T-helper 1 cell treated with Interleukin-12 subunit alpha and Interleukin-12 subunit beta and Interleukin-4 antibody, amounts not matched to agents 30 ng/mL and 1 ng/mL, for 36 hours (primary cell): ENCODE measurements around the gene PXT1. TPM values are rescaled to one million over a fixed set of nuclear protein-coding genes. Genes with fewer than 3 reads are reported as not detected.
"Not testable (repeated sequence)": the region's sequence is repeated elsewhere in the genome, so short reads cannot be mapped to it uniquely, and the experiment has no call there.

ENCODE experiments used
- intact Hi-C: fragments of 100-400 bp; cut with micrococcal nuclease; formaldehyde crosslinking; loops from one replicate; pipeline ENCODE4 v1.15.1; 2024
- total RNA-seq: library from RNA; stranded (reverse); gene quantifications from 2 replicates; pipeline ENCODE4 v1.2.3, GENCODE V29; 2022

PXT1 gene, protein sequence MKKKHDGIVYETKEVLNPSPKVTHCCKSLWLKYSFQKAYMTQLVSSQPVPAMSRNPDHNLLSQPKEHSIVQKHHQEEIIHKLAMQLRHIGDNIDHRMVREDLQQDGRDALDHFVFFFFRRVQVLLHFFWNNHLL
- total RNA-seq: 0.22 and 0.25 TPM in 2 replicates

GRCh38 chr6:36442671-36443470 is at the start of gene PXT1, which contains the start of gene KCTD20:
Gene PXT1, minus strand, starts transcription at chr6:36442854. Its CDS starts 16,772 bp downstream, at chr6:36426082.
Gene KCTD20, plus strand, starts transcription at chr6:36443000. Its CDS starts 27,098 bp downstream, at chr6:36470098.
- intact Hi-C loops: loop anchor here (1.0 to 5.0 kb wide), 11 partner anchors 20 to 469 kb away; partner anchors contain the start of genes ETV7, MAPK14, PPIL1 and SRSF3

DNA sequence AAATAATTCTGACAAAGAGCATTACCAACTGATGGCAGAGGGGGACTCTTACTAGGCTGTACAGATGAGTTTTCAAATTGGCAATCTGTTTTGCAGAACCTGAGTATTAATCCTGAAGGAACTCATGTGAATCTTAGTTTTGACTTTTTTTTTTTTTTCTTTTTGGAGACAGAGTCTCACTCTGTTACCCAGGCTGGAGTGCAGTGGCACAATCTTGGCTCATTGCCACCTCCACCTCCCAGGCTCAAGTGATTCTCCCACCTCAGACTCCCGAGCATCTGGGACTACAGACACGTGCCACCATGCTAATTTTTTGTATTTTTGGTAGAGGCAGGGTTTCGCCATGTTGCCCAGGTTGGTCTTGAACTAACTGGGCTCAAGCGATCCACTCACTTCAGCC is 49.4 kb upstream of the PXT1 start:
- intact Hi-C loops: no loop called here

GRCh38 chr6:36491378-36491965 is 48.8 kb upstream of the PXT1 start:
- intact Hi-C loops: no loop called here

DNA sequence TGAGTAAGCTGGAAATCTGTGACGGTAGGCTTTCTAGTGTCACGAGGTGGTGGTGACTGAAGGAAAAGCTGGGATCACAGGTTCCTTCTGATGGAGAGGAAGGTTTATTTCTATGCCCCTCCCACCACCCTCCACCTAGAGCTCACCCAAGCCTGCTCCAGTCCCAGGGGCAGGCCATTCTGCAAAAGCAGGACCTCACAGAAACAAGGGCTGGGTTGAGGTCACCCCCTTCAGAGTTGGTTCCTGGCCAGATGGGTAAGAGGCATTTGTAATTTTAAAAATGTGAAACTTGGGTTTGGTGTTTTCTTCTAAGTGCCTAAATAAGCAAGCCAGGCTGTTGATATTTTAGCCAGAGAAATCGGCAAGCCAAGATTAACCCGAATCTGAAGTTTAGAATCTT is 46.8 kb upstream of the PXT1 start:
- intact Hi-C loops: no loop called here

DNA sequence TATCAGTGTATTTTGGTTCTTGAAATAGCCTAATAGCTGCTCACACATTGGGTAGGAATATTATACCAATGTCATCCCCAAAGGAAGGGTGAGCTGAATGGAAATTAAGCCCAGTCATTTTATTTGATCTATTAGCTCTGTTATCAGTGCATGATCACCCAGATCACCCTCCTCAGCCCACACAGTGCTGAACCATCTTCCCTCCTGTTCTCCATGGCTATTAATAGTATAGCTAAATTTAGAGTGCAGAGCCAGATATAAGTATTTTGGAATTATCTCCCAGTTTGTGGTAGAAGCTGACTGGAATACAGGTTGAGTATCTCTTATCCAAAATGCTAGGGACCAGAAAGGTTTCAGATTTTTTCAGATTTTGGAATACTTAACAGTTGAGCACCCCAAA is 45.6 kb upstream of the PXT1 start:
- intact Hi-C loops: no loop called here

DNA sequence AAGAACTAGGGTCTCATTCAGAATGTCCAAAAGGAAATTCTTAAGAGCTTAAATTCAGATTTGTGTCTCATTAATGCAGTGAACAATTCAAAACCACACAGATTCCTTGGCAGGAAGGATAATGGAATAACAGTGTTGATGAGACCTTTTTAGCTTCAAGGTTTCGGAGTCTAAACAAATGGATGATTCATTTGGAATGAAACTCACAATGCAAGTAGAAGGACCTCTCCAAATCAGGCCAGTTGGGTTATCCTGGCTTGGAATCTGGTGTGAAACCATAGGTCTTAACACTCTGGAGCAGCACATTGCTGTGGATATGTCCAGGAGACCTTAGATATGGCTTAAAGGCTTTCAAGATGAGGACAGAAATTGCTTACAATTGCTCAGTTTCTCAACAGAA is 45.0 kb upstream of the PXT1 start:
- intact Hi-C loops: no loop called here

DNA sequence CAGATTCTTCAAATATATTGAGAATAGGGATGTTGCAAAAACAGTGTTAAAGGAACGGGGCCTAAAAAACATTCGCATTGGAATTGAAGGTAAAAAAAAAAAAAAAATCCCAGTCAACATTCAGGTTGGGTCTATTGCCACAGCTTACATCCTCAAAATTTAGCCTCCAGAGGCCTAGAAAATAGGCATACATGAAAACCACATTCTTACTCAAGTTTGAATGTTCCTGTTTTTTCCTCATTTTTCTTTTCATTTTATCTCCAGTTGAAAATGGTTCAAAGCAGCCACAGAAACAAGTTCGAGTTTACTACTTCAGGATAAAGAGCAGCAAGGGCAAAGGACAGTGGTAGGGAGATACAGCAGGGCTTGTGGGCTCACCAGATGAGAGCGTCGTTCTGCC is 42.1 kb upstream of the PXT1 start:
- intact Hi-C loops: no loop called here

DNA sequence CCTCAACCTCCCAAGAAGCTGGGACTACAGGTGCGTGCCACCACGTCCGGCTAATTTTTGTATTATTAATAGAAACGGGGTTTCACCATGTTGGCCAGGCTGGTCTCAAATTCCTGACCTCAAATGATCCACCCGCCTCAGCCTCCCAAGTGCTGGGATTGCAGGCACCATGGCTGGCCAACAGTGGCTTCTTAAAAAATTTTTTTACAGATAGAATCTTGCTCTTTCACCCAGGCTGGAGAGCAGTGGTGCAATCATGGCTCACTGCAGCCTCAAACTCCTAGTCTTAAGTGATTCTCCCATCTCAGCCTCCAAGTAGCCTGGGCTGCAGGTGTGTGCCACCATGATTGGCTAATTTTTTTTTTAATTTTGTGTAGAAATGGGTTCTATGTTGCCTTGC is 40.7 kb upstream of the PXT1 start:
- intact Hi-C loops: not testable (repeated sequence)

- intact Hi-C loops: no loop called here
Observed at GRCh38 chr6:36479256-36479655, 36.6 kb upstream of the PXT1 start.

DNA sequence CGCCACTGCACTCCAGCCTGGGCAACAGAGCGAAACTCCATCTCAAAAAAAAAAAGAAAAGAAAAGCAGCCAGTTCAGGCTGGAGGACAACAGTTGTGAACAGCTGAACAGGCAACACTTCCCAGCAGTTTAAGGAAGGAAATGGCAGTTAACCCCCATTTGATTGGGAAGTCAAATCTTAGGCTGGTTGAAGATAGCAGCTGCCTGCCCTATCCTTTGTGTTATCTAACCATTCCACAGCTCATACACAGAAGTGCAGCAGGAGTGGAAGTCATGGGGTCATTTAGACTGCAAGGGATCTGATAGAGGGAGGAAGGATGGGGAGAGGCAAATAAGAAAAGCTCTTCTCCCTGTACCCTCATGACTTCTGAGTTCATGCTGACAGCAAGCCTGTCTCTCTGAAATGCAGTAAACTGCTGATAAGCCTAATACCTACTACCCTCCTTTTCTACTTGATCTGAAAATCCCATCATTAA is 35.4 kb upstream of the PXT1 start:
- intact Hi-C loops: no loop called here

GRCh38 chr6:36469946-36470345 is 27.3 kb upstream of the PXT1 start:
- intact Hi-C loops: no loop called here

- intact Hi-C loops: no loop called here
Observed at GRCh38 chr6:36469148-36469661, 26.6 kb upstream of the PXT1 start.

DNA sequence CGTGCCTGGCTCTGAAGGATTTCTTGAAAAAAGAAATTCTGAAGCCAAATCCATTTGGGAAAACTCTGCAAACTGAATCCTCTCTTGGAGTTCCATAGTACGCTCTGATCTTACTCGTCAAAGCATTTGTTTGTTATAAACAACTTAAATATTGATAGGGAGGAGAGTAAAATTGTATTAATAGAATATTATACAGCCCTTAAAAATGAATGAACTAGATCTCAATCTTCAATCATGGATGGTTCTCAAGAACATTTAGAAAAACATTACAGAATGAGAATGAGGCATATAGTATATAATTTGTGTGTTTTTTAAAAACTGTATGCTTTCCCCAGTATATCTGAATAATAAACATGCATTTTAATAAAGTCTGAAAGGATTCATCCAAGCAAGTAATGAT is 25.0 kb upstream of the PXT1 start:
- intact Hi-C loops: no loop called here

DNA sequence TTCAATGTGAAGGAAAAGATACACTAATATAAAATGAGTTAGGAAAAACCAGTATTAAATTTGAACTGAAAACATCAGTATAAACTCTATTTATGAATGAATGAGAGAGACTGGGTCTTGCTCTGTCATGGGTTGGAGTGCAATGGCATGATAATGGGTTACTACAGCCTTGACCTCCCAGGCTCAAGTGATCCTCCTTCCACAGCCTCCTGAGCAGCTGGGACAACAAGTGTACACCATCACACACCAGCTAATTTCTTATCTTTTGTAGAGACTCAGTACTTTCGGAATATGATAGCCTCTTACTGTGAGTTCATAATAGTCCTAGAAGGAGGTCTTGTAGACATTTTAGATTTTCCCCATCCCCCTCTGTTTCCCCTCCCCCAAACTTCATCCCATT is 21.6 kb upstream of the PXT1 start:
- intact Hi-C loops: no loop called here

DNA sequence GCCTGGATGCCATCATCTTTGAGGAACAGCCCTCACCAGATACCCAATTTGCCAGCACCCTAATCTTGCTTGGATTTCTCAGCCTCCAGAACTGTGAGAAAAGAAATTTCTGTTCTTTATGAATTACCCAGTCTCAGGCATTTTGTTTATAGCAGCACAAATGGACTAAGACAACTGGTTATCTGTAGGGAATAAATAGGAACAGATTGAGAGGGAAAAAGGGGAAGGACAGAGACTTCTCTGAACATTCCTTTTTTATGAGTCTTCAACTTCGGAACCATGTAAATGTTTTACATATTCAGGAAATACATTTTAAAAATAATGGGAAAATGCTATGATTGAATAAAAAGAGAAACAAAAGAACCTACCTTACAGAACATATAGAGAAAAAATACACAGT is 21.0 kb upstream of the PXT1 start:
- intact Hi-C loops: no loop called here

GRCh38 chr6:36461646-36462045 is 19.0 kb upstream of the PXT1 start:
- intact Hi-C loops: no loop called here

GRCh38 chr6:36460916-36461315 is 18.3 kb upstream of the PXT1 start:
- intact Hi-C loops: no loop called here

GRCh38 chr6:36459501-36459900 is 16.8 kb upstream of the PXT1 start:
- intact Hi-C loops: no loop called here

DNA sequence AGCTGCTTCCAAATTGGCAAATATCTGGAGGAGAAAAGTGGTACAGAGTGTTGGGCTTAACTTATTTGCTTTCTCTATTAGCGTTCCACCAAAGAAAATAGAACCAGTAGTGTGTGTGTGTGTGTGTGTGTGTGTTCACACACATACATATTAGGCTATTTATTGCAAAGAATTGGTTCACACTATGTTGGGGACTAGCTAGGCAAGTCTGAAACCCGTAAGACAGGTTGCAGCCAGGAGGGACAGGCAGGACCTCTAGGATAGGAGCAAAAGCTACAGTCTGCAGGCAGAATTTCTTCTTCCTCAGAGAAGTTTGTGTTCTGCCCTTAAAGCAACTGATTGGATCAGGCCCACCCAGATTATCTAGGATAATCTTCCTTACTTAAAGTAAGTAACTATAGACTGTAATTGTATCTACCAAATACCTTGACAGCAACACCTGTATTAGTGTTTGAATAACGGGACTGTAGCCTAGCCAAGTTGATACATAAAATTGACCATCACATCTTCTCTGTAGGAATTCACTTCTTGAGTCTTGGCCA is 12.9 kb upstream of the PXT1 start:
- intact Hi-C loops: no loop called here

GRCh38 chr6:36452897-36453296 is 10.2 kb upstream of the PXT1 start:
- intact Hi-C loops: not testable (repeated sequence)

DNA sequence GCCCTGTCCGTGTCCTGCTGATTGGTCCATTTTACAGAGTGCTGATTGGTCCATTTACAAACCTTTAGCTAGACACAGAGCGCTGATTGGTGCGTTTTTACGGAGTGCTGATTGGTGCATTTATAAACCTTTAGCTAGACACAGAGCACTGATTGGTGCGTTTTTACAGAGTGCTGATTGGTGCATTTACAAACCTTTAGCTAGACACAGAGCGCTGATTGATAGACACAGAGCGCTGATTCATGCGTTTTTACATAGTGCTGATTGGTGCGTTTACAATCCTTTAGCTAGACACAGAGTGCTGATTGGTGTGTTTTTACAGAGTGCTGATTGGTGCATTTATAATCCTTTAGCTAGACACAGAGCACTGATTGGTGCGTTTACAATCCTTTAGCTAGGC is 6.5 kb upstream of the PXT1 start:
- intact Hi-C loops: not testable (repeated sequence)

DNA sequence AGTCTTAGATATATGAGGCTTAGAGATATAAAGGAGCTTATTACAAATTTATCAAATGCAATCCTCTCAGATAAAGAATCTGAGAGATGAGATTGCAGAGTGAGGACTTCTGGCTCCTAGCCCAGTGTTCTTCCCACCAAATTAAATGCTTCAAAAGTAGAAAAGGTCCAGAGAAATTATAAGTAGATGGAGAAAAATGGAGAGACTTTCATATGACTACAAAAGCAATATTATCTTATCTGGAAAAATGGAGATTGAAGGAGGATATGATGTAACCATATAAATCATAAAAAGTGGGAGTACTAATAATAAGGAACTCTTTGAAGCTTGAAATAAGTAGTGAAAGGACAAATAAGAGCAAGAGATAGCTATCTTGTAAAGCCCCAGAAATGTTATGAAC is 3.0 kb upstream of the PXT1 start:
- intact Hi-C loops: no loop called here
